ENCODE results near the gene CERS2.
A peak's percentile ranks its signal among the peaks of the same experiment; 100 is the strongest.

The CERS2 gene

GRCh38 chr1:150979092-150980056, 4.7 kb upstream of the CERS2 start:
- H3K27me3 ChIP-seq (ENCODE audit: low read length), result no peaks in the 10 kb centered on the region
- H3K9me3 ChIP-seq (ENCODE audit: insufficient read depth, low read length), result no peaks in the 10 kb centered on the region
- H2AFZ ChIP-seq (ENCODE audit: low read depth, low read length, severe bottlenecking), result peak overlapping the region; percentile 91
- no peak overlapping the region for H3K27ac ChIP-seq (ENCODE audit: low read depth, low read length)
- H3F3A ChIP-seq (ENCODE audit: insufficient read depth), result peaks cover 4% of the 10 kb centered on the region; the same call in 1 of the 2 replicates
- H3K9ac ChIP-seq (ENCODE audit: low read length), result peak overlapping the region; percentile 43; the same call in 1 of the 2 replicates
- no peaks in the 10 kb centered on the region for H3K9me2 ChIP-seq (replicated peaks; ENCODE audit: insufficient read depth, low read length)
- peak; percentile 100 for TF ChIP-seq CTCF (IDR thresholded peaks at IDR 0.05; ENCODE audit: insufficient read depth, low read length, poor library complexity, severe bottlenecking)
- TF ChIP-seq EZH2phosphoT487 (conservative IDR thresholded peaks at IDR 0.05; ENCODE audit: low read length), result no peak
- no peaks in the 10 kb centered on the region for H4K20me1 ChIP-seq (ENCODE audit: low read depth, low read length)
- H3K79me2 ChIP-seq (ENCODE audit: insufficient read depth, low read length), result no peaks in the 10 kb centered on the region
- peak overlapping the region; percentile 55 for H3K4me2 ChIP-seq (ENCODE audit: low read depth, low read length, poor library complexity, severe bottlenecking)
- peak overlapping the region; percentile 36 for H3K4me3 ChIP-seq (ENCODE audit: insufficient read depth, low read length, poor library complexity, severe bottlenecking)
- H3K36me3 ChIP-seq (ENCODE audit: low read length), result no peaks in the 10 kb centered on the region

GRCh38 chr1:150976879-150977694, 2.5 kb upstream of the CERS2 start:
- Histone ChIP-seq H4K20me1 (ENCODE audit: low read depth, low read length) (no peaks in the 10 kb centered on the region), H3K9me2 (replicated peaks; ENCODE audit: insufficient read depth, low read length) (no peaks in the 10 kb centered on the region), H3K4me3 (ENCODE audit: insufficient read depth, low read length, poor library complexity, severe bottlenecking) (no peak overlapping the region), H3K4me2 (ENCODE audit: low read depth, low read length, poor library complexity, severe bottlenecking) (peak overlapping the region; percentile 16), H3F3A (ENCODE audit: insufficient read depth) (peaks cover 12% of the 10 kb centered on the region), H3K79me2 (ENCODE audit: insufficient read depth, low read length) (peaks cover 21% of the 10 kb centered on the region), H3K9me3 (ENCODE audit: insufficient read depth, low read length) (no peaks in the 10 kb centered on the region), H3K9ac (ENCODE audit: low read length) (no peak overlapping the region), H3K27me3 (ENCODE audit: low read length) (no peaks in the 10 kb centered on the region), H3K27ac (ENCODE audit: low read depth, low read length) (no peak overlapping the region), H2AFZ (ENCODE audit: low read depth, low read length, severe bottlenecking) (no peak overlapping the region), H3K36me3 (ENCODE audit: low read length) (no peaks in the 10 kb centered on the region)
- TF ChIP-seq CTCF (IDR thresholded peaks at IDR 0.05; ENCODE audit: insufficient read depth, low read length, poor library complexity, severe bottlenecking), result no peak
- TF ChIP-seq EZH2phosphoT487 (conservative IDR thresholded peaks at IDR 0.05; ENCODE audit: low read length), result no peak

GRCh38 chr1:150976401-150976821, 1.8 kb upstream of the CERS2 start:
- Histone ChIP-seq H3K4me3 (ENCODE audit: insufficient read depth, low read length, poor library complexity, severe bottlenecking) (no peak overlapping the region), H3K79me2 (ENCODE audit: insufficient read depth, low read length) (peaks cover 28% of the 10 kb centered on the region), H2AFZ (ENCODE audit: low read depth, low read length, severe bottlenecking) (no peak overlapping the region), H3K9me3 (ENCODE audit: insufficient read depth, low read length) (no peaks in the 10 kb centered on the region), H3F3A (ENCODE audit: insufficient read depth) (peaks cover 12% of the 10 kb centered on the region), H3K4me2 (ENCODE audit: low read depth, low read length, poor library complexity, severe bottlenecking) (no peak overlapping the region), H3K27me3 (ENCODE audit: low read length) (no peaks in the 10 kb centered on the region), H3K9me2 (replicated peaks; ENCODE audit: insufficient read depth, low read length) (no peaks in the 10 kb centered on the region), H4K20me1 (ENCODE audit: low read depth, low read length) (no peaks in the 10 kb centered on the region), H3K36me3 (ENCODE audit: low read length) (no peaks in the 10 kb centered on the region), H3K27ac (ENCODE audit: low read depth, low read length) (no peak overlapping the region), H3K9ac (ENCODE audit: low read length) (no peak overlapping the region)
- TF ChIP-seq EZH2phosphoT487 (conservative IDR thresholded peaks at IDR 0.05; ENCODE audit: low read length) (no peak), CTCF (IDR thresholded peaks at IDR 0.05; ENCODE audit: insufficient read depth, low read length, poor library complexity, severe bottlenecking) (no peak)
